HG03039 (cell line): ENCODE measurements around the gene TRAF7.
"Not testable (repeated sequence)": the region's sequence is repeated elsewhere in the genome, so short reads cannot be mapped to it uniquely, and the experiment has no call there.

Experiments used
- ATAC-seq: cut with Tn5 transposase; IDR thresholded peaks from one replicate; pipeline ENCODE4 v1.9.1; 2021; ENCODE audit warnings: mild to moderate bottlenecking, moderate library complexity; ENCODE audit not compliant: unreplicated experiment

Gene TRAF7

DNA sequence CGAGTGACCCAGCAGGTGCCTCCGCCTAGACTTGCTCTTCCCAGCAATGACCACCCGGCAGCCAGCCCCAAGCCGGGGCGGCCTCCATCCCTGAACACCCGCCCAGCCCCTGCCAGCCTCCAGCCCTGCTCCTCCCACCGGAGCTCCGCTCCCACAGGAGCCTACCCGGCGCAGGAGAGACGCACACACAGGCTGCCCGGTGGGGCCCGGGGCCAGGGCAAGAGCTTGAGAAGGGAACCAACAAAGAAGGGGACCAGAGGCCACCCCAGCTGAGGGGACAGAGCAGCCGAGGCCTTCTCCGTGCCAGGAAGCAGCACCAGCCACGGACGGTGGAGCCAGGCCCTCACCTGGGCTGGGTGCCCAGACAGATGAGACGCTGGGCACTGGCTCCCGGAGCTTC lies 33.7 kb upstream of the TRAF7 start:
- no peak for ATAC-seq

DNA sequence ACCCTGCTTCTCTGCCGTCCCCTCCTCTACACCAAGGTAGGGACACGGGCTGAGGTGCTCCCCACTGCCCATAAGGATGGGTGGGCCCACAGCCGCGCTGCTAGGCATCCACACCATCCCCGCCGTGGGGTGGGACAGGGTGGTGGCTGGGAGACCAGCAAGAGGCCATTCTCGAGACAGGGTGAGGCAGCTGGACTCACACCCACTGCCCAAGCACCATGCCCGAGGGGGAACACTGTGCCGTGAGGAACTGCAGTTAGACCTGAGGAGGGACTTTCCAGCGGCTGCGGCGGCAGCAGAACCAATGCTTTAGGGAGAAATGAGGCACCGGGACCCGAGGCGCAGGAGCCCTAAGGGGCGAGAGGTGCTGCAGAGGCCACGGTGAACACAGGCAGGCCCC lies 33.2 kb upstream of the TRAF7 start:
- no peak for ATAC-seq

DNA sequence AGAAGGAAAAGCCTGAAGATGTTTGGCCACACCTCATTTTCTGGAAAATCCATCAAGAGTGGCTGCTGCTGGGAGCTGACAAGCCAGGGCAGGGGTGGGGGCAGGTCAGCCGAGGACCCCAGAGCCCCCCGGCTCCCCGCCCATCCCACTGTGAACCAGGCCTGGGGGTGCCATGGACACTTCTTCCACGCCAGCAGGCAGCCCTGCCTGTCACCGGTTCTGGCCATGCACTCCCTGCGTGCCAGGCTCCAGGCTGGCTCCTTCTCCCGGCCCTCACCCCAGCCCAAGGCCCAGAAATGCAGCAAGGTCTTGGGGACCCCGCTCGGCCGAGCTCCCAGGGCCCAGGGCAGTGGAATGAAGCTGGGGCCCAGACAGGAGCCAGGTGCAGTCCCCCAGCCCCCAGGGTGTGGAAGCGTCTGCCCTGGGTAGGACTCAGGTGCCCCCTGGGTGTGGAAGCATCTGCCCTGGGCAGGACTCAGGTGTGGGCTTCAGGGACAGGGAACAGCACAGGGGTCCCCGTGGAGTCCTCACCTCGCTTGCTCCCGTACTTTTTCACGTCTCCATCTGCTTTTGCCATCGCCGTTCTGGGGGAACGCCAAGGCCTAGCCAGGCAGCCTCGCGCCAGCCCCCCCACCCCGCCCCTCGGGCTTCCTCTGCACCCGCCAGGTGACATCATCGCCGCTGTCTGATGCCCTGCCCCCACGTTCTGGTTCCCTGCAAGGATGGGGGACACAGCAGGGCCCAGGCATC lies 32.5 kb upstream of the TRAF7 start:
- not testable (repeated sequence) for ATAC-seq

DNA sequence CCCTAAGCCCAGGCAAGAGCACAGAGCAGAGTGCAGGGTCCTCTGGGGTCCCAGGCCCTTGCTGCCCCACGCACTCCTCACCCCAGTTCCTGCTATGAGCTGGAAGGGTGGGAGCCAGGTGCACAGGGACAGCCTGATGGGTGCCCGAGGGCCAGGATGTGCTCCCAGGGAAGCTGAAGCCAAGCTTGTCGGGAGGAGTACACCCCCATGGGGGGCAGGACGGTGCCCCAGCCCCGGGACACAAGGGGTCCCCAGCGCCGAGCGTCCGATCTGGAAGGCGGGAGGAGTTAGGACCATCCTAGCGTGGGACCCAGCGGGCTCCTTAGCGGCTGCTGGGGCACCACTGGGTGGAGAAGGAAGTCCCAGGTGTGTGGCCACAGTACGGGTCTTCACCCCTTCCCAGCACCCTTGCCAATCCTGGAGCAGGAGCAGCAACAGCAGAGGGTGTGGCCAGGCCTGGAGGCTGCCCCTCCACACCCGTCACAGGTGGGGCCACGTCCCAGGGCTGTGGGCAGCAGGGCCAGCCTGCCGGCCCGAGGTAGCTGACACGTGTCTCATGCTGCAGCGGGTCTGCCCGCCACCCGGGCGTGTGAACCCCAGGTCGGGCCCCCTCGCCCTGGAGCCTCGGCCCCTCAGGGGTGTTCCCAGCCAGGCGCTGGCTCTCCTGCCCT lies 31.7 kb upstream of the TRAF7 start:
- not testable (repeated sequence) for ATAC-seq

DNA sequence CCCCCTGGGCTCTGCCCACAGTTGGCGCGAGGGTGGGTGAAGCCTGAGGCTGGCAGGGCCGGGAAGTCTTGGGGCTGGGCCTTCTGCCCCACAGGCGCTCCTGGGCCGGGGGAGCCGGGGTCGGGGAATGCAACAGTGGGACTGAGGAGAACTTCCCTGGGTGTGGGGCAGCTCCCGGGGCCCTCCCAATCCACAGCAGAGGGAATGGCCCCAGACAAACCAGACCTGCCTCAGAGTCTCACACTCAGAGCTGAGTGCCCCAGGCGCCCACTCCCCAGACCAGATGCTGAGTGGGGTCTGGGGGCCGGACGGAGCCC lies 31.2 kb upstream of the TRAF7 start:
- not testable (repeated sequence) for ATAC-seq

DNA sequence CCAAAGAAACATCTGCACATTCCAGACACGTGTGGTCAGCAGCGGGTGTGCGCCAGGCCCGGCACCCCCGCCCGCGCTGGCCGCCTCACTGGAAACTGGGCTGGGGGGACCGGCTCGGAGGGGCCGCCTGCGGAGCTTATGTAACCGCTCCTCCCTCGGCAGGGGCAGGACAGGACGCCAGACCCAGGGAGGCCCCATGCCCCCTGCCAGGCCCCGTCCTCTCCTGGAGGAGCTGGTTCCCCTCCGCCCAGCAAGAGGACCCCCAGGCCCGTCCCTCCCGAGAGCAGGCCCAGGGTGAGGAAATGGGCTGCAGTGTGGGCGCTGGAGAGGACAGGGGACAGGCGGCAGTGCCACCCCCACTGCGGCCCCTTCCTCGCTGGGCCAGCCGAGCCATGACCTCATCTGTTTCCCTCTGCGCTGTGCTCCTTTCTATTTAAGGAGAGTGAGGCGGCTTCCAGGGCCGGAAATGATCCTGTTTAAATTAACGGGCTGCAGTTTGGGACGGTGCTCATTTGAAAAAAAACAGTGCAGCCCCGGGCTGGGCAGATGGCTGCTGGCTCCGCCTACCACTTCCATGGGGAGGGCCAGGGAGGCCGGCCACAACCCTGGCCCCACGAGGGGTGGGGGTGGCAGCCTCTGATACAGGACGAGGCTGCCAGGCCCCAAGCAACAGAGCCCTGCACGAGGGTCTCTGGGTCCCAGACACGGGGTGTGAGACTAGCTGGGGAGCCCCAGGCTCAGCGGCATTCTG lies 30.7 kb upstream of the TRAF7 start:
- ATAC-seq = not testable (repeated sequence)

DNA sequence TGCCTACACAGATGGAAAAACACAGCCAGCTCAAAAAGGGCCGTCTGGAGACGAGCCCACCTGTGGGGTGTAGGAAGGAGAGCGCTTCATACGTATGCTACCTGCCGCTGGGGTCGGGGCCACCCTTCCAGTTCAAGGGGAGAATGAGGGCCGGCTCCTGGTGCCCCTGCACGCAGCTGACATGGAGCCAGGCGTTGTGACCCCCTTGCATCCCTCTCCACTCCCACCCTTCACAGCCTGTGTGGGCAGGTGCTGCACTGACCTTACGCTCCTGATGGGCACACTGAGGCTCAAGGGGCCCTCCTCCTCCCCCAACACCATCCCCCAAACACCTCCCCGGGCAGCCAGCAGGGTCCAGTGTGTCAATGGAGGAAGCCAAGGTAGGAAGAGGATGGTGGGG lies 30.0 kb upstream of the TRAF7 start:
- not testable (repeated sequence) for ATAC-seq

DNA sequence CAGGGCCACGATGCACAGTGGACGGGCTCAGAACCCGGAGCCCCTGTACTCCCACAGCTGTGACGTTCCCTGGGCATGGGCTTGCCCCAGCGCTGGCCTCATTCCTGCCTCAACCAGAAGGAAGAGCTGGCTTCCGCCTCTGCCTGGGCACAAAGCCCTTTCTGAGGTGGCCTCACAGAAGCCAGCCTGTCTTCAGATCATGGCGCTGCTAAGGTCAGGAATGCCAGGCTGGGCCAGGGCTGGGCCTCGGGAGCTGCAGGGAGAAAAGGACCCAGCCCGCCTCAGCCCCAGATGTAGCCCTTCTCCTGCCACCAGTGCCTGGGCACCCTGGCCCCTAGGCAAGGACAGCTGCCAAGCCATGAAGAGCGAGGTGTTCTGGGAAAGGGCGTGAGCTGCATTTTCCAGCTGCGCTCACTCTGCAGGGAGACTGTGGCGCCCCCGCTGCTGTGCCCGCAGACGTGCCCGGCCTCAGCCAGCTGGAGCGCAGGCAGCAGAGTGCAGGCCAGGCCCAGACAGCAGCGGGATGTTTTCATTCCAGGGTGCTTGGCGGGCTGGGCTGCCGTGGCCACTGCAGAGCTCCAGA lies 29.3 kb upstream of the TRAF7 start:
- ATAC-seq = not testable (repeated sequence)

DNA sequence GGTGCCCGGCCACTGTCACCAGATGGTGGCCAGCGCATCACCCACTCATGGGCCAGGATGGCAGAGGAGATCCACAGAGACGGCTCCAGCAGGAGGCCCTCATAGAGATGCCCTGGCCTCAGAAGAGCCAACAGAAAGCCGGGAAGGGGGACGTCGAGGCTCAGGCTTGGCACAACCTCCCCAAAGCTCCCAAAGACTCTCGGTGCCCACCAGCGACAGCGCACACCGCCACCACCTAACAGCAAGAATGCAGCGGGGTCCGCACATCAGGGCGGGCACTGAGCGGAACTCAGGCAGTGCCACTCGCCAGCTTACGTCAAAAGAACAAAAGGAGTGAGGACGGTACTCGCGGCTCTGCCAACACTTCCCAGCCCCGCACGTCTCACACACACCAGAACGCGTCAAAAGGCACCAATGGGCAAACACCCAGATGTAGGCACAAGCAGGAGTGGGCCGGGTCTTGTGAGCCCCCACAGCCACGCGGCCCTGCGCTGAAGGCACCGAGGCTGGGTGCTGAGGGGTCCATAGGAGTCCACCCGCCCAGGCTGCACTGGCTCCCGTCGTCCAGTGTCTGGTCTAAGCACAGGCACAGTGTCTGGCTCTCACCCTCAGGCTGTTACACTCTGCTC lies 28.5 kb upstream of the TRAF7 start:
- not testable (repeated sequence) for ATAC-seq

DNA sequence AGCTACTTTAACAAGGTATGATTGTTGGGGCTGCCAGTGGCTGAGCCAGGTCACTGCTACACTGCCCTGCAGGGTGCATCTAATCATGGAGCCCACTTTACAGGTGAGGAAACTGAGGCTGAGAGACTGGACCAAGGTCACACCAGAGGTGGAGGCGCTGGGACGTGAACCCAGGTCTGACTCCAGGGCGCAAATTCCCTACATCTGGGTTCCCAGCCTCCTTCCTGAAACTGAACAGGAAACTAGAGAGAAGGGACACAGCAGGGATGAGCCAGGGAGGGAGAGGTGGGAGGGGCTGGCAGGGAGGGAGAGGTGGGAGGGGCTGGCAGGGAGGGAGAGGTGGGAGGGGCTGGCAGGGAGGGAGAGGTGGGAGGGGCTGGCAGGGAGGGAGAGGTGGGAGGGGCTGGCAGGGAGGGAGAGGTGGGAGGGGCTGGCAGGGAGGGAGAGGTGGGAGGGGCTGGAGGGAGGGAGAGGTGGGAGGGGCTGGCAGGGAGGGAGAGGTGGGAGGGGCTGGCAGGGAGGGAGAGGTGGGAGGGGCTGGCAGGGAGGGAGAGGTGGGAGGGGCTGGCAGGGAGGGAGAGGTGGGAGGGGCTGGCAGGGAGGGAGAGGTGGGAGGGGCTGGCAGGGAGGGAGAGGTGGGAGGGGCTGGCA lies 27.8 kb upstream of the TRAF7 start:
- not testable (repeated sequence) for ATAC-seq

DNA sequence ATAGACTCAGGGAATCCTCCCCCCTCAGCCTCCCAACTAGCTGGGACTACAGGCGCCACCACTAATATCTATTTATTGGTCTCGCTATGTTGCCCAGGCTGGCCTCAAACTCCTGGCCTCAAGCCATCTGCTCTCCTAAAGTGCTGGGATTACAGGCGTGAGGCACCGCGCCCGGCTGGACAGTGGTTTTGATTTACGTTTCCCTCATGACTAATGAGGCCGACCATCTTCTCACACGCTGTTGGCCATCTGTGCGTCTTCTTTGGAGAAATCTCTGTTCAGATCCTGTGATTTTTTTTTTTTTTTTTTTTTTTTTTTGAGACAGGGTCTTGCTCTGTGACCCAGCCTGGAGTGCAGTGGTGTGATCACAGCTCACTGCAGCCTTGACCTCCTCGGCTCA lies 26.3 kb upstream of the TRAF7 start:
- ATAC-seq = not testable (repeated sequence)

DNA sequence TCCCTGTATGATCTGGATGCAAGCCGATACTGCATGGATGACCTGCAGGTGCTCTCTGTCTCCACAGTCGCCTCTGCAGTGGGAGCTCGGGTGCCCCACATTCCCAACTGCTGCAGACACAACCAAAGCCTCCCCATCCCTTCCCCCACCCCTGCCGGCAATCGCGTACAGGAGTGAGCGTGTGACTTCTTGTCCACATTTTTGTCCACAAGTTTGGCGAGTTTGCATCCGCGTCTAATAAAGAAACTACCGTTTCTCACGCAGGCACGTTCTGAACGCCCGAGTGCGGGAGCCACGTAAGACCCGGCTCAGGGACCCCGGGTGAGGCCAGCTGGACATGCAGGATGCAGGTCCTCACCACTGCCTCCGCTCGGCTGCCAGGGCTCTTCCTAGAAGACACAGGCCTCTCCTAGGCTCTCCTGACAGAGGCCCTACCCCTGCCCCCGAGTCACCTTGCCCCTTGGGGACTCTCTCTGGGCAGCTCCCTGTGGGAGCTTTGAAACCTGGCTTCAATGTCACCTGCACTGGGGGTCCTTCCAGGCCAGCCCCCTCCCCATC lies 25.6 kb upstream of the TRAF7 start:
- not testable (repeated sequence) for ATAC-seq

DNA sequence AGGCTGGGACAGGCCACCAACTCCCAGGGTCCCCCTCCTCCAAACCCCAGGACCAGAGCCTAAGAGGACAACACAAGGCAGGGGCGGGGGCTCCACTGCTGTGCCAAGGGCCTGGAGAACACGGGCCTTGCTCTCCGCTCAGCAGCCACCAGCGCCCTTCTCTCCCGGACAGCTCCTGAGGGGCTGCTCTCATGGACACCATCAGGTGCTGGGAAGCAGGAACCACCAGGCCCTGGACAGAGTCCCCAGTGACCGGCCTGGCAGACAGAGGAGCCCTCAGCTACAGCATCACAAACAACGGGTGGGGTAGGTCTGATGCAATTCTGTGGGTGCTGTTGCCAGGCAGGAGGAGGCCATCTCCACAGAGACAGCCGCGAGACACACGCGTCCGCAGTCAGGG lies 21.8 kb upstream of the TRAF7 start:
- ATAC-seq = not testable (repeated sequence)

DNA sequence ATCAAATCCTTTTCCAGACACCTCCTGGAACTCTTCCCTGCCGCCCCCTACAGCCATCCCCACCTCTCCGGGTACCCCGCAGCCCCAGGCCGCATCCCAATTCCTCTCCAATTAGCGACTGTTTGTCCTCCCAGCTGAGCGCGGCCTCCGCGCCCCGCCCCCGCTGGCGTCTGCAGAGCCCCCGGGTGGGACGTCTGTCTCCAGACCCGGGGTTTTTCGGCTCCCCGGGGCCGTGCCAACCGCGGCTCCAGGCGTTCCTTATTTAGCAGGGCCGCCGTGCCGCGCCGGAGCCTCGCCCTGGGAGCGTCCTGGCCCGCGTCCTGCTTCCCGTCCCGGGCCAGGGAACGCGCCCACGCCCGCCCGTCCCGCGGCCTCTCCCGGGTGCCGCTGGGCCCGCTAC lies 20.5 kb upstream of the TRAF7 start:
- ATAC-seq = not testable (repeated sequence)

DNA sequence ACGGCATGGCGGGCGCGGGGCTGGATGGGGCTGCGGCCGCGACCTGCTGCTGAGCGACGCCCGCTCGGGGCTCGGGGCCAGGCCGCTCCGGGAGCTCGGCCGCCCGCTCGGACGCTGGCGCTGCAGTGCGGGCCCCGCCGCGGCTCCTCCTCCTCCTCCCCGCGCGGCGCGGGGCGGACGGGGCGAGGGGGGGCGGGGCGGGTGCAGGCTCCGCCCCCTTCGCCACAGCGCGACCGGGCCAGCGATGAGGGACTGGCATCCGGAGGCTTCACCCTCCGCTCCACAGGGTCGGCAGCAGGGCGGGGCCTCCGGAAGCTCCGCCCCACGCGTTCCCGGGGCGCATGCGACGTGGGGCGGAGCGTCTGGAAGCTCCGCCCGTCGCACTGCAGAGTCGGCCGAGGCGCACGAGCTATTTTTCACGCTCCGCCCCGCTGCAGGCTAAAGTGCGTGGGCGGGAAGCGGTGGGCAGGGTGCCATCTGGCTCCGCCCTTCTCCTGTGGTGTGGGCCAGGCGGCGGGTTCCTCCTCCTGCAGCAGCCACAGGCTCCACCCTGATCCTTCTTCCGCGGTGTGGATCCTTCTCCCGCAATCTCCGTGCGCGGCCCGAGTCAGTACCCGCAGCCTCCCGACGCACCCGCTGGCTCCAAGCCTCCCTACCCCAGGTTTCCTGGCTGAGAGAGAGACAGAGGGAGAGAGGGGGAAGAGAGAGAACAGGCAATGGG lies 19.7 kb upstream of the TRAF7 start, which contains the start of gene PKD1:
Gene PKD1, minus strand, starts transcription at position 129 of the 721 bp plus-strand sequence. CDS start 209 bp downstream, outside the sequence.
- not testable (repeated sequence) for ATAC-seq

DNA sequence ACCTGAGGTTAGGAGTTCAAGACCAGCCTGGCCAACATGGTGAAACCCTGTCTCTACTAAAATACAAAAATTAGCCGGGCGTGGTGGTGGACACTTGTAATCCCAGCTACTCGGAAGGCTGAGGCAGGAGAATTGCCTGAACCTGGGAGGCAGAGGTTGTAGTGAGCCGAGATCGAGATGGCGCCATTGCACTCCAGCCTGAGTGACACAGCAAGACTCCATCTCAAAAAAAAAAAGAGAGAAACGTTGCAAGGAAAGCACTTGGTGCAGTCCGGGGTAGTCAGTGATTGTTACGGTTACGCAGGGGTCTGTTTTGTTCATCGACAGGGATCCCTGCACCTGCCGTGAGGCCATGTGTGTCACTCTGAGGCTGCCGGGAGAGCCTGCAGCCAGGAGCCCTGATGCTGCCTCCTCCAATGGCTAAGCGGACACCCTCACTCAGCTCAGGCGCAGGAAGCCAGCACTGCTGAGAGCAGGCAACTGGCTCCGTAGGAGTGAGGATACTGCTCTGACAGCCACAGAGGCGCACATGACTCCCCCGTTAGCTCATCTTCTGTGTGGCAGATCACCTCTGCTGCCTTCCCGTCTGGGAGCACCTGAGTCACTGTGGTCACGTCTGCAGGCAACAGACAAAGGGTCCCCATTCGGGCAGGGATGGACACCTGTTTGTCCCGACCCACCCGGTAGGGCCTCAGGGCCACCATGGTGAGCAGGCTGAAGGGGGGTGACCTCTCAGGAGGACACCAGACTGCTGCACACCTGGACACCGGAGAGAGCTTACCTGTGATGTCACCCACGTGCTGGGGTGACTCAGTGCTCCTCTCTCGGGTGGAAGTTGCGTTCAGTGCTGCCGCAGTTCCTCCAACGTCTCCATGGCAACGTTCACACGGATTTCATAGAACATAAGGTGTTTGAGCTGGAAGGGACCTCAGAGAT lies 12.4 kb upstream of the TRAF7 start:
- ATAC-seq = no peak

DNA sequence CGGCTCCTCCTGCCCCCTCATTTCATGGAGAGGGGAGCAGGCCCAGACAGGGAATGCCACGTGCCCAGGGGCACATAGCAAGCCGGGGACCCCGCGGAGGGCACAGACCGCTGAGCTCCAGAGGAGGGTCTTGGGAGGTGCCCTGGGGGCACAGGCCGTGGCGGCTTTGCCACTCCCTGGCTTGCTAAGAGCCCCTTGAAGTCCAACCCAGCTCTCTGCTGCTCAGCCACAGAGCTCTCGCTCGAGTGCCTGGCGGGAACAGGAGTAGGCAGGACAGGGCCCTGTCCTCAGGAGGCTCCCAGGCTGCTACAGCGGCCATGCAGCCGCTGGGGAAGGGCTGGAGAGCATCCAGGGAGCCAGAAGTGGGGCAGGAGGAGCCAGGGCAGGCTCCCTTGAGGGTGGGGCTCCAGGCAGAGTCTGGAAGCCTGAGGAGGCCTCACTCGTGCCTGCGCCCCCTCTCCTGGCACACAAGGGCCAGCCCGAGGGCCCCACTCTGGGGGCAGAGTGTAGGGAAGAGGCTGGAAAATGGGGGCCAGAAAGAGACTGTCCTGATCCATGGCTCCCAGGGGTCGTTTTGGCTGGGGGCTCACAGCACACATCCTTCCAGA lies 11.6 kb upstream of the TRAF7 start:
- ATAC-seq = no peak

DNA sequence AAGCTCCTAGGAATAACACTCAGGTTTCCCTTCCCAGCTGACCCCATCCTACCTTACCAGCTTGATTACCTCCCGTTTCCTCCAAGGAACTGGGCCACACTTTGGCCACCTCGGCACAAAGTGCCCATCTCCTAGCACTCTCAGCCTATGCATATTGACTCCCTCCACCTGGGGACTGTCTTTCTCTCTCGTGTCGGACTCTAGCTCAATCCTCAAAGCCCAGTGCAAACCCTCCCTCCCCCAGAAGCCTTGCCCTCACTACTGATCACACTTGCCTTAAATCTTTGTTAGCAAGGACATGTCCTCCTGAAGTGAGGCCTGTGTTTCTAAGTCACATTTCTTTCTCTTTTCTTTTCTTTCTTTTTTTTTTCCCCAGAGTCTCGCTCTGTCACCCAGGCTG lies 9.7 kb upstream of the TRAF7 start:
- ATAC-seq = no peak
